Activated CD8-positive, alpha-beta memory T cell treated with anti-CD3 and anti-CD28 coated beads for 48 hours (primary cell): ENCODE data around the gene FGF12.

Experiments used
- DNase-seq, 3 experiments: peaks; one replicate each; pipeline ENCODE4 v3.0.0-alpha.2; 2020; ENCODE audit warnings: low read depth in 2 of 3, low spot score in 2 of 3

FGF12 gene

GRCh38 chr3:192262001-192262400 lies 465.3 kb downstream of the FGF12 start:
- DNase-seq = no peak

- DNase-seq = no peak
Observed at GRCh38 chr3:192261135-192261534, 466.2 kb downstream of the FGF12 start.

GRCh38 chr3:192260116-192261010 lies 467.0 kb downstream of the FGF12 start:
- DNase-seq = no peak

GRCh38 chr3:192259661-192260060 lies 467.7 kb downstream of the FGF12 start:
- no peak for DNase-seq

GRCh38 chr3:192258721-192259120 lies 468.6 kb downstream of the FGF12 start:
- no peak for DNase-seq

- no peak for DNase-seq
Observed at GRCh38 chr3:192255839-192256238, 471.5 kb downstream of the FGF12 start.

GRCh38 chr3:192253138-192253887 lies 474.0 kb downstream of the FGF12 start:
- DNase-seq = no peak

GRCh38 chr3:192249516-192249915 lies 477.8 kb downstream of the FGF12 start:
- DNase-seq = no peak

GRCh38 chr3:192246847-192247559 lies 480.3 kb downstream of the FGF12 start:
- DNase-seq = no peak

GRCh38 chr3:192244591-192244990 lies 482.8 kb downstream of the FGF12 start:
- DNase-seq = no peak

GRCh38 chr3:192239956-192240355 lies 487.4 kb downstream of the FGF12 start:
- DNase-seq = no peak

GRCh38 chr3:192237992-192238608 lies 489.2 kb downstream of the FGF12 start:
- DNase-seq = no peak

GRCh38 chr3:192229866-192230265 lies 497.5 kb downstream of the FGF12 start:
- no peak for DNase-seq

GRCh38 chr3:192224634-192225155 lies 502.6 kb downstream of the FGF12 start:
- DNase-seq = no peak

GRCh38 chr3:192223815-192224214 lies 503.5 kb downstream of the FGF12 start:
- no peak for DNase-seq

- no peak for DNase-seq
Observed at GRCh38 chr3:192220915-192221314, 506.4 kb downstream of the FGF12 start.

- no peak for DNase-seq
Observed at GRCh38 chr3:192219926-192220325, 507.4 kb downstream of the FGF12 start.

GRCh38 chr3:192216067-192216466 lies 511.3 kb downstream of the FGF12 start:
- no peak for DNase-seq

- no peak for DNase-seq
Observed at GRCh38 chr3:192212979-192213378, 514.4 kb downstream of the FGF12 start.

- DNase-seq = no peak
Observed at GRCh38 chr3:192212335-192212734, 515.0 kb downstream of the FGF12 start.

- no peak for DNase-seq
Observed at GRCh38 chr3:192207651-192208050, 519.7 kb downstream of the FGF12 start.
